HG03066 (cell line): Measurements from ENCODE around the gene WDR48.
A peak's percentile ranks its signal among the peaks of the same experiment; 100 is the strongest.

Experiments
- ATAC-seq: cut with Tn5 transposase; IDR thresholded peaks from one replicate; pipeline ENCODE4 v1.9.1; 2021; ENCODE audit warnings: low read depth; ENCODE audit not compliant: unreplicated experiment

WDR48 gene

GRCh38 chr3:39099738-39100499 is 48.1 kb downstream of the WDR48 start:
- ATAC-seq, result no peak

DNA sequence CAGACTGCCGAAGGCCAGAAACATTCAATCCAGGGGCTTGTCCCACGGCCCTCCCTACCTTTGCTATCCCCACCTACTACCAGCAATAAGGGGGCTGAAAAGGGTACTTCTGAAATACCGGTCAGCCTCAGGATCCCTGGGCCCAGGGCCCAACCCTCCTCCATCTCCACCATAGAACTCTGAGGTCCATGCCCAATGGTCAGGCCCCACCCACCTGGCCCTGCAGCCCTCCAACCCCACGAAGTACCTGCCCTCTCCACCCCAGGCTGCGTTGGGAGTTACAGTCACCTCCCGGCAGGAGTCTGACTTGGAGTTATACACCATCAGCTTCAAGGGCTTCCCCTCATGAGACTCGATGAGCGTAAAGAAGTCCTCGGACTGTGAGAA is 48.7 kb downstream of the WDR48 start:
- ATAC-seq, result no peak

GRCh38 chr3:39101022-39101689 is 49.3 kb downstream of the WDR48 start:
- ATAC-seq, result peak; percentile 88

GRCh38 chr3:39102504-39103323 is 50.9 kb downstream of the WDR48 start:
- ATAC-seq, result no peak

DNA sequence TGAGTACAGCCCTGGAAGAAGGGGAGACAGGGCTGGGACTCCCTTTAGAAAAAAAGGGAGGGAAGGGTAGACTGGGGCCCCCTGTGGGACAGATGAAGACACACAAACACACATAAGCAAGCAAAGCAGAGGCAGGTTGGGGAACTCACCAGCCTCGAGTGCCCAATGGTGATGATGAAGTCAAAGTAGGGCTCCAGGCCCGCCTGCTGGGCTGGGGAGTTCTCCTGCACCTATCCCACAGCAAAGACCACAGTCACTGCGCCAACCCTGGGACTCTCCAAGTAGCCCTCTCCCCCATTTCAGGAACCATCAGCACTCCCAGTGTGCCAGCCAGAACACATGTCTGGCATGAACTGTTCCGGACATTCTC is 51.5 kb downstream of the WDR48 start:
- no peak for ATAC-seq

DNA sequence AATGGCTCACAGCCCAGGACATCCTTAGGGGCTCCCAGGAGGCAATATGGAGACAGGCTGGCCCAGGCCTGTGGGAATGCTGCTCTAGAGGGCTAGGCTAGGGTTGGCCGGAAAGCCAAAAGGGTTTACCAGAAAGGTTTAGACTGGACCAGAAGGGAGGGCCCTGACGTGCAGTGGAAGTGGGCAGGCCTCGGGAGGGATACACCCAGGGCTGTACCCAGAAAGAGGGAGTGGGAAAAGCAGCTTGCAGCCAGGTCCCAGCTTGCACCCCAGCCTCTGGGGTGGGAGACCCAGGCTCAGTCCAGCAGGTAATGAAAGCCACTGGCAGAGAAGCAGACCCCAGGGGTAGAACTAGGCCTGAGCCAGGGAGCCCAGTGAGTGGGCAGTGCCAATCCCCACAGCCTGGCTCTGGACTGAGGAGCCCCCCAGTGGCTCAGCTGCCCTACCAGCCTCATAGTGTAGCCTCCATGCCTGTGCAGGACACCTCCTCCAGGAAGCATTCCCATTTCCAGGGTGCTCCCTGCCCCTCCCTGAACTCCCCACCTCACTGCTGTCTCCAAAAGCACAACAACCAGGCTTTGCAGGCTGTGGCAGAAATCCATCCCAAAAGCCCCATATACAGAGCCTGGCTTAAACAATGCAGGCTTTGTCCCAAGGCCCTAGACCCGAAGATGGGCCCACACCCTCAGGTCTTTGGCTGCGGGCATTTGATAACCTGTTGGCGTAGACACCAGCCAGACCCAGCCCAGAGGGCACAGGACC is 52.2 kb downstream of the WDR48 start:
- ATAC-seq, result no peak

DNA sequence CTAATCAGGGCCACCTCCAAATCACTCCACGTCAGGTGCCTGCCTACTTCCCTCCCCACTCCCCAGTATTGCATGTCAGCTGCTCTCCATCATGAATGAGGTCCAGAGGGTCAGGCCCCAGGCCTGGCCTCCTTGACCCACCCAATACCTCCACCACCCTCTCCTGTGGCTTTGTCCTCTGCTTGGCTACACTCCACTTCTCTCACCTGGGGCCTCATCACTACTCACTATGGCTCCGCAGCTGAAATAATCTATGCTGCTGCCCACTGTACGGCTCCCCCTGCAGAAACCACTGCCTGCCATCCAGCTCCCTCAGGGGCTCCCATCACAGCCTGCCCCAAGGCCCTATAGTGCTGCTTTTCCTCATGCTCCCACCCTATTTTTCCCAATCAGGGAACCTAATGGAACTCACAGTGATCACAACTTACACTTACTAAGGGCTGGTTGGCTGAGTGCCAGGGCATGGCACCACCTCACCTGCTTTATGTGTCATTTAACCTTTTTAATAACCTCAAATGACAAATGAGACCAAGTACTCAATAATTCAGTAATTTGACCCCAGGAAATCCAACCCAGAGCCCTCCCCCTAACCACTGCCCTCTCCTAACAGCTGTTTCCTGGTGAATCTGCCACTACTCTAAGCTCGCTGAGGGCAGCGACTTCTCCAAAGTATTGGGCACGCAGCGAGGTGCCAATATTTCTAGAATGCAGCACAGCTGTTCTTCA is 53.3 kb downstream of the WDR48 start:
- no peak for ATAC-seq

- ATAC-seq, result no peak
Observed at GRCh38 chr3:39105687-39106063, 53.9 kb downstream of the WDR48 start.

- no peak for ATAC-seq
Observed at GRCh38 chr3:39106281-39106811, 54.5 kb downstream of the WDR48 start.

GRCh38 chr3:39106851-39107387 is 55.1 kb downstream of the WDR48 start:
- peak; percentile 18 for ATAC-seq

DNA sequence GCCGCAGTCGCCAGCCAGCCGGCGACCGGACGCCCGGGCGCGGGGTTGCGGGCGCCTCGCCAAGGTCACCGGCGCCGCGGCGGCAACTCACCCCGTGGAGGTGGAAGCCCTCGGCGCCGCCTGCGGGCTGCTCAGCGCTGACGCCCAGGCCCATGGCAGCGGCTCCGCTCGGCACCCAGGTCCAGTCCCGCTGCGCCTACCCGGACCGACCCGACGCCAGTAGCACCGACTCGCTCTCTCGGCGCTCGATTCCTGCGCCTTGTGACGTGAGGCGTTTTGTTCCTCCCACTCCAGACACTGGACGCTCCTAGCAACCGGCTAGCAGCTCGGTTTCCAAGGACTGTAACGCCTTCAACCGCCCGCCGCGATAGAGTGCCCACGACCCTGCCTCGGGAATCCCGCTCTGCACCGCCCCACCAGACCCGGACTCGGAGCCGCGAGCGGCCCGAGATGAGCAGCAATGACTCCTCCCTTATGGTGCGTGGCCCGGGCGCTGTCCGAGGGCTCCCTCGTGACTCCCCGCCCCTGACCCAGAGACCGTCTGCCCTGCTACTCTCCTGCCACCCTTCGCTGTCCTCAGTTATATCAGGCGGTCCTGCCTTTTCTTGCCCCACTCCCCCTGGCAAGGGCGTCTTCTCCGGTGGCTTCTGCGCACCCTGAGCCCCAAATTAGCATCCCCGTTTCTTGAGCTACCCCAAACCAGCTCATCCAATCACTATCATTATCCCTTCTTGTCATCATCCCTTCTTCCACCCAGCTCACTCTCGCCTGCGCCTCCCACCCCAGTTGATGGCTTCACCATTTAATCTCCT is 55.8 kb downstream of the WDR48 start, which contains the start of the genes GORASP1 and TTC21A:
TSS of gene GORASP1 (minus strand) at position 240 of the 812 bp plus-strand sequence. CDS start at position 154, 86 bp downstream.
TSS of gene TTC21A (plus strand) at position 293 of the 812 bp plus-strand sequence. CDS start at position 451, 158 bp downstream.
- peak; percentile 45 for ATAC-seq

GRCh38 chr3:39108200-39108710 is 56.4 kb downstream of the WDR48 start:
- peak; percentile 73 for ATAC-seq

- ATAC-seq, result no peak
Observed at GRCh38 chr3:39109086-39109485, 57.3 kb downstream of the WDR48 start.

- ATAC-seq, result no peak
Observed at GRCh38 chr3:39110041-39110639, 58.3 kb downstream of the WDR48 start.

DNA sequence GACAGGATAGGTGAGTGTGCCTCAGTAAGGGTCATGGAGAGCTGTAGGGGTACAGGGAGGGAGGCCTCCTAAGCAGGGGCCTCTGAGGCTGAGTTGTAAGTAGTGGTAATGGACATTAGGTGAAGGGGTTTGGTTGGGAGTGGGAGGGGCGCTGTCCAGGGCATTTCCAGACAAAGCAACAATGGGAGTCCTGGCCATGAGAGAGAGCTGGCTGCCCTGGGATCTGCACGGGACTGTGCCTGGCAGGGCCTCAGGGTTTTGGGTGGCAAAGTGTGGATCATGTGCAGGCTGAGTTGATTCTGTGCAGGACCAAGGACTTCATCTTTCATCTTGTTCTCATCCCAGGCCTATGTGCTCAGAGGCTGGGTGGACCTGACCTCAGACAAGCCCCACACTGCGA is 60.3 kb downstream of the WDR48 start:
- no peak for ATAC-seq

DNA sequence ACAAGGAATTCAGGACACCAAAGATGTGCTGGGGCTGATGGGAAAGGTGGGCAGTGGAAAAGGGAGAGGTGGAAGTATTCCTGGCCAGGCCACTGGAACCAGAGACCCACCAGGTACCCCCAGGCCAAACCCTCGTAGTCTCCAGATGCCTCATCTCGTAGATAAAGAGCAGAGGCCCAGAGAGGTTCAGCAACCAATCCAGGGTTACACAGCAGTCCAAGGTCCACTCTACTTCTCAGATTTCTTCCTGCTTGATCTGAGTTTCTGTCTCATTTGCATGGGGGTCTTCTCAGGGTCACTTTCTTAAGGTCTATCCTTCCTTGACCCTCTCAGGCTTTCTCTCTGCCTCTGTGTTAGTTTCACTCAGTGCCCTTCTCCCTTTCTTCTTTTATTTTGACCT is 60.7 kb downstream of the WDR48 start:
- ATAC-seq, result no peak

GRCh38 chr3:39113291-39113690 is 61.5 kb downstream of the WDR48 start:
- ATAC-seq, result no peak

- no peak for ATAC-seq
Observed at GRCh38 chr3:39114456-39114855, 62.6 kb downstream of the WDR48 start.
